AG09309 (cell line): ENCODE data around the gene MYO1H.

Experiments
- DNase-seq: peaks from one replicate; pipeline ENCODE4 v3.0.0-alpha.2; 2010; ENCODE audit warnings: low read depth
- H3K4me3 ChIP-seq: 2 replicates; pipeline ENCODE4 v1.5.1; 2011; ENCODE audit warnings: mild to moderate bottlenecking, low read depth, low read length, moderate library complexity; ENCODE audit not compliant: control insufficient read depth
- CTCF ChIP-seq: IDR thresholded peaks from 2 replicates; pipeline ENCODE4 v1.5.1; 2011; ENCODE audit warnings: mild to moderate bottlenecking, low read depth, low read length, inconsistent platforms; ENCODE audit not compliant: insufficient read depth, control insufficient read depth; ENCODE audit errors: missing control alignments

The MYO1H gene

GRCh38 chr12:109359131-109359690 is 11.5 kb downstream of the MYO1H start:
- TF ChIP-seq CTCF: no peak
- no peak overlapping the region for H3K4me3 ChIP-seq
- DNase-seq: no peak

GRCh38 chr12:109369831-109370230 is 22.1 kb downstream of the MYO1H start:
- H3K4me3 ChIP-seq: no peak overlapping the region
- TF ChIP-seq CTCF: no peak
- DNase-seq: no peak

- no peak for DNase-seq
- H3K4me3 ChIP-seq: no peak overlapping the region
- no peak for TF ChIP-seq CTCF
Observed at GRCh38 chr12:109377139-109377685, 29.5 kb downstream of the MYO1H start.

DNA sequence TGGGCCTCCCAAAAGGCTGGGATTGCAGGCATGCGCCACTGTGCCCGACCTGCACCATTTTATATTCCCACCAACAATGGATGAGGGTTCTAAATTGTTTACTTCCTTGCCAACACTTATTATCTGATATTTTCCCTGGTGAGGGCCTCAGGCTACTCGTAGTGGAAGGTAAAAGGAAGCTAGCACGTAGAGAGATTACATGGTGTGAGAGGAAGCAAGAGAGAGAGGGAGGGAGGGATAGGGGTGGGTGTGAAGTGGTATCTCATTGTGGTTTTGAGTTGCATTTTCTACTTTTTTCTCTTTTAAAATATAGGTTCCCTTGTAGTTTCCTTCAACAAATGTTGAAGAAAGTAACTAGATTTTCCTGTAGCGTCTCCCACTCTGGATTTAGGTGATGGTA is 30.9 kb downstream of the MYO1H start:
- no peak for TF ChIP-seq CTCF
- DNase-seq: no peak
- no peak overlapping the region for H3K4me3 ChIP-seq

- no peak for TF ChIP-seq CTCF
- DNase-seq: no peak
- H3K4me3 ChIP-seq: no peak overlapping the region
Observed at GRCh38 chr12:109382031-109382430, 34.3 kb downstream of the MYO1H start.

DNA sequence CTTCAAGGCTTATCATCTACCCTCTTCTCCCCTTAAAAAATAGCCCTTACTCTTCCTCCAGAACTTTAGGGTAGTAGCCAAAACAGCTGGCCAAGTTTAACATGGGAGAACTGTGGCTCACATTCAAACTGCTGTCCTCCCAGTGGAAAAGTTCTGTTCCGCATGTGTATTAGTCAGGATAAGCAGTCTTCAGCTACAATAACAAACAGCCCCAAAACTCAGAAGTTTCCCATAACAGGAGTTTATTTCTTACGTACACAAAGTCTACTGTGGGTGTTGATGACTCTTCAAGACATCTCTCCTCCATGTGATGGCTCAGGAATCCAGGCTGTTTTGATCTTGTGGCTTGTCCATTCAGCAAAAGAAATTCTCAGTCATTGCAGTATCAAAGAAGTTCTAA is 35.5 kb downstream of the MYO1H start:
- TF ChIP-seq CTCF: no peak
- DNase-seq: no peak
- H3K4me3 ChIP-seq: no peak overlapping the region

- peak; percentile 29 for DNase-seq
- TF ChIP-seq CTCF: peak; percentile 51
- H3K4me3 ChIP-seq: no peak overlapping the region; the same call in 1 of the 2 replicates
Observed at GRCh38 chr12:109385339-109386058, 37.8 kb downstream of the MYO1H start.
